Activated CD8-positive, alpha-beta memory T cell treated with anti-CD3 and anti-CD28 coated beads for 4 hours (primary cell): Measurements from ENCODE around the gene IVNS1ABP.
"Not testable (repeated sequence)": the region's sequence is repeated elsewhere in the genome, so short reads cannot be mapped to it uniquely, and the experiment has no call there.

ENCODE experiments used
- DNase-seq, 2 donors: peaks; one replicate each; pipeline ENCODE4 v3.0.0-alpha.2; 2020; ENCODE audit warnings: low read depth in 2 of 2

Gene IVNS1ABP

GRCh38 chr1:185317034-185317885 is at the start of gene IVNS1ABP:
Gene IVNS1ABP (minus strand): TSS chr1:185317243. CDS start chr1:185309493, 7,750 bp downstream.
- DNase-seq = peak; percentile 89 to 92

- no peak for DNase-seq
These were observed 48.9 kb upstream of the IVNS1ABP start for GRCh38 chr1:185365951-185366350.

- not testable (repeated sequence) for DNase-seq
These were observed 47.5 kb upstream of the IVNS1ABP start for GRCh38 chr1:185364528-185364927.

GRCh38 chr1:185363205-185363604 is 46.2 kb upstream of the IVNS1ABP start:
- DNase-seq = no peak

- DNase-seq = no peak
These were observed 43.7 kb upstream of the IVNS1ABP start for GRCh38 chr1:185360714-185361113.

GRCh38 chr1:185358957-185359356 is 41.9 kb upstream of the IVNS1ABP start:
- DNase-seq = no peak

- DNase-seq = no peak
These were observed 38.9 kb upstream of the IVNS1ABP start for GRCh38 chr1:185355947-185356346.

- no peak for DNase-seq
These were observed 36.1 kb upstream of the IVNS1ABP start for GRCh38 chr1:185353124-185353523.

- no peak for DNase-seq
These were observed 34.9 kb upstream of the IVNS1ABP start for GRCh38 chr1:185351734-185352466.

GRCh38 chr1:185350027-185350442 is 33.0 kb upstream of the IVNS1ABP start:
- DNase-seq = no peak

- no peak for DNase-seq
These were observed 32.5 kb upstream of the IVNS1ABP start for GRCh38 chr1:185349556-185349955.

GRCh38 chr1:185348985-185349384 is 31.9 kb upstream of the IVNS1ABP start:
- DNase-seq = no peak

- no peak for DNase-seq
These were observed 31.3 kb upstream of the IVNS1ABP start for GRCh38 chr1:185348296-185348695.

GRCh38 chr1:185345913-185346720 is 29.1 kb upstream of the IVNS1ABP start:
- DNase-seq = no peak

- DNase-seq = no peak
These were observed 26.3 kb upstream of the IVNS1ABP start for GRCh38 chr1:185343306-185343705.

GRCh38 chr1:185342672-185343259 is 25.7 kb upstream of the IVNS1ABP start:
- DNase-seq = no peak

- DNase-seq = no peak
These were observed 25.0 kb upstream of the IVNS1ABP start for GRCh38 chr1:185342017-185342416.

- no peak for DNase-seq
These were observed 24.2 kb upstream of the IVNS1ABP start for GRCh38 chr1:185341196-185341781.

GRCh38 chr1:185338719-185339622 is 21.9 kb upstream of the IVNS1ABP start:
- no peak for DNase-seq

- DNase-seq = no peak
These were observed 20.2 kb upstream of the IVNS1ABP start for GRCh38 chr1:185337246-185337645.
